Right ventricle myocardium superior (tissue), 1 donor: ENCODE data around the gene TRIM5. TPM values are rescaled to one million over a fixed set of nuclear protein-coding genes. Genes with fewer than 3 reads are reported as not detected.
A peak's percentile ranks its signal among the peaks of the same experiment; 100 is the strongest.
"Not testable (repeated sequence)": the region's sequence is repeated elsewhere in the genome, so short reads cannot be mapped to it uniquely, and the experiment has no call there.

Source experiments
- ATAC-seq: fragments of 200-7000 bp; cut with Tn5 transposase; one replicate; pipeline ENCODE4 v1.9.1; 2020; ENCODE audit warnings: mild to moderate bottlenecking; ENCODE audit not compliant: poor library complexity
- DNase-seq: peaks from one replicate; pipeline ENCODE4 v3.0.0-alpha.2; 2020
- intact Hi-C: fragments of 100-400 bp; cut with DNase I; formaldehyde crosslinking; loops from one replicate; pipeline ENCODE4 v1.11.2; 2022
- long read RNA-seq: library from polyadenylated mRNA; unstranded; transcript quantifications from one replicate; pipeline ENCODE4 v2.0.0, GENCODE V29; 2021
- total RNA-seq: library from RNA; stranded (reverse); fragmentation: NEBNext Ultra II Directional; extraction: Animal tissue kit (Norgen Biotek cat#: 25700); gene quantifications from one replicate; pipeline ENCODE4 v1.2.1, GENCODE V29; 2021
- donor health status: DM: no; HTN: yes; CAD: no; lungs with severe emphysema.

Gene TRIM5
- 8.1 TPM for total RNA-seq
- long read RNA-seq, transcript TRIM5-202 (8 exons, 2,991 nt) = major isoform, 8 of 20 reads
- long read RNA-seq, partial matches to known transcripts = 2 of 20 reads
- long read RNA-seq, other reads (novel, unspliced or antisense) = 9 of 20 reads

GRCh38 chr11:5684646-5685362 is at the start of gene TRIM5:
Gene TRIM5, minus strand, starts transcription at chr11:5685074. Its CDS starts 4,897 bp downstream, at chr11:5680177.
- ATAC-seq = peak; percentile 98
- DNase-seq = peak; percentile 90
- intact Hi-C loops = no loop called here

DNA sequence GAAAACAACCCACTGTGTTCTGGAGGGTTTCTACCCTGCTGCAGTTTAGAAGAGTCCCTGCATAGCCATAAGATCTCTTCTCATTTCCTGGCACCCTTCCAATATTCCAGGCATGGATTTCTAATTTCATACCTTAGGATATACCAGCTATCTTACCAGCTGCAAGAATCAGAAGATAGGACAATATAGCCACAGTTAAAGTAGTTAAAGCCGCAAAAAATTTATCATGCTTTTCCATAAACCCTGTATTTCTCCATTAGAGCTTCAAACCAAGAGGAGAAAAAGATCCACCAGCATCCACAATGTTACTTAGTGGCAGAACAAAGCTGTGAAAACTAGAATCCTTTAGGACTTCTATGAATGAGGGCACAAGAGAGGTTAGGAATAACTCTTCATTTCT is 42.8 kb upstream of the TRIM5 start:
- intact Hi-C loops = no loop called here
- ATAC-seq (no peak), DNase-seq (no peak)

- no peak for ATAC-seq
- intact Hi-C loops = no loop called here
- DNase-seq = no peak
Measured at GRCh38 chr11:5726351-5726750, 41.5 kb upstream of the TRIM5 start.

DNA sequence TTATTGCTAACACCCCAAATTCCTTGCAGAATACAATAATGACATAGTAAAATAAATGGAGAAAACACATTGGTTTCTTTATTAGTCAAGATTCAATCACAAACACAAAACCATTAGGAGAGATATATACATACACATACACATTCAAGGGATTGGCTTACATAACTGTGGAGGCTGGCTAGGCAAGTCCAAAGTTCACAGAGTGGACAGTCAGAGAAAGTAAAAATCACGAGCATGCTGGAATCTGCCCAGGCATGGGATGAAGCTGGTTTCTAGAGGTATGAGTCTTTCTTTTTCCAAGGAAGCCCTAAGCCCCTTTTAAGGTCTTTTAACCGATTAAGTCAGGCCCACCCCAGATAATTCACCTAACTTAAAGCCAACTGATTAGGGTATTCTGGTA is 37.7 kb upstream of the TRIM5 start:
- intact Hi-C loops = no loop called here
- ATAC-seq (no peak), DNase-seq (no peak)

GRCh38 chr11:5719703-5720495 is 35.0 kb upstream of the TRIM5 start:
- DNase-seq (no peak), ATAC-seq (no peak)
- intact Hi-C loops = no loop called here

DNA sequence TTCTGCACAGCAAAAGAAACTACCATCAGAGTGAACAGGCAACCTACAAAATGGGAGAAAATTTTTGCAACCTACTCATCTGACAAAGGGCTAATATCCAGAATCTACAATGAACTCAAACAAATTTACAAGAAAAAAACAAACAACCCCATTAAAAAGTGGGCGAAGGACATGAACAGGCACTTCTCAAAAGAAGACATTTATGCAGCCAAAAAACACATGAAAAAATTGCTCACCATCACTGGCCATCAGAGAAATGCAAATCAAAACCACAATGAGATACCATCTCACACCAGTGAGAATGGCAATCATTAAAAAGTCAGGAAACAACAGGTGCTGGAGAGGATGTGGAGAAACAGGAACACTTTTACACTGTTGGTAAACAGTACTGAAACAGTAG is 31.6 kb upstream of the TRIM5 start:
- intact Hi-C loops, ATAC-seq, DNase-seq: not testable (repeated sequence)

DNA sequence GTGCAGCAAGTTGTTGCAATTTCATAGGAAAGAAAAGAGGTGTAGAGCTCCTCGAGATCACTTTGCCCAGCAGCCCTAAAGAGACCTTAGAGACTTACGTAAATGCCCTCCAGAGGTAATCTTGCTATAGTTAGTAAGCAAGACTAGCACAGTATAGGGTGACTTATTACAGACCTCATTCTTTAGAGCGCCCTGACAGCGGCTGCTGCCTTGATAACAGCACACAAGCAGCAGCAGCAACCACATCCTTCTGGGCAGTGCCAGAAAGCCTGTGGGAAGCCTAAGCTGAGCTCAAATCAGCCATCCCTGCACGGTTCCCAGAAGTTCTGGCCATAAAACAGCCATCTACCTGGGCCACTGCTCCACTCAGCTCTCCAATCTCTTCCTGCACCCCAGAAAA is 28.8 kb upstream of the TRIM5 start:
- DNase-seq (no peak), ATAC-seq (no peak)
- intact Hi-C loops = no loop called here

GRCh38 chr11:5712507-5712906 is 27.6 kb upstream of the TRIM5 start:
- intact Hi-C loops = no loop called here
- no peak for DNase-seq
- ATAC-seq = no peak

DNA sequence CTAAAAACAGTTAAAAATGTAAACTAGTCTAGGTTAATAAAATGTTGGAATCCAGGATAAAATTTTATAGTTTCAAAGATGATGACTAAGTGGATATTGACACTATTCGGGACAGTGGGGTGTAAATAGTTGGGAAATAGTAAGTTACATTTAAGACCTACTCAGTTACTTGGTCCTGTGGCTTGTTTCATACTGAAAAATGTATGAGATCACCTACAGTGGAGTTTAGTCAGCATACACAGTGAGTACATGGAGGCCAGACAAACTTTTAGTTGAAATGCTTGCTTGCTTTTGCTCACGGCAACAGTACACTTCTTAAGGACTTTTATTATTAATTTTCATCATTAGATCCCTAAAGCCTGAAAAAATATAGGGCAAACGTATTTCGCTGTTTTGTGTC is 20.8 kb upstream of the TRIM5 start:
- ATAC-seq = no peak
- DNase-seq = no peak
- intact Hi-C loops = no loop called here

- ATAC-seq = no peak
- intact Hi-C loops = no loop called here
- no peak for DNase-seq
Measured at GRCh38 chr11:5703741-5704536, 19.1 kb upstream of the TRIM5 start.

GRCh38 chr11:5701055-5701577 is 16.2 kb upstream of the TRIM5 start:
- intact Hi-C loops = no loop called here
- no peak for DNase-seq
- ATAC-seq = no peak

- intact Hi-C loops = no loop called here
- DNase-seq (no peak), ATAC-seq (no peak)
Measured at GRCh38 chr11:5700421-5701054, 15.7 kb upstream of the TRIM5 start.

GRCh38 chr11:5698281-5698680 is 13.4 kb upstream of the TRIM5 start:
- DNase-seq (no peak), ATAC-seq (no peak)
- intact Hi-C loops = no loop called here

GRCh38 chr11:5696210-5696609 is 11.3 kb upstream of the TRIM5 start:
- ATAC-seq = no peak
- intact Hi-C loops = no loop called here
- no peak for DNase-seq

DNA sequence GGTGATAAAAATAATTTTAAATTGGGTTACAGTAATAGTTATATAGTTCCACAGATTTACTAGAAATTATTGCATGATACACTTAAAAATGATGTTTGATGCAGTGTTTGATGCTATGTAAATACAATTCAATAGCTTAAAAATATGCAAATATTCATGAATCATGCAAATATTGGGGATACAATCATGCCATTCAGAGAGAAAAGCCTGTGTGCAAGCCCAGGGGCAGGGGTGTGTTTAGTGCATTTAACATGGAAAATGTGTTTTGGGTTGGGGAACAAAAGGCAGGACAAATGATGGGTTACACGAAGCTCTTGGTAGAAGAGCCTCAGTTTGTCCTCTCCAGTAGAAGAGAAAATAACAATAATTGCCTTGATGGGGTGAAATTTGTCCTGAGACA is 10.7 kb upstream of the TRIM5 start:
- ATAC-seq = no peak
- intact Hi-C loops = no loop called here
- no peak for DNase-seq

DNA sequence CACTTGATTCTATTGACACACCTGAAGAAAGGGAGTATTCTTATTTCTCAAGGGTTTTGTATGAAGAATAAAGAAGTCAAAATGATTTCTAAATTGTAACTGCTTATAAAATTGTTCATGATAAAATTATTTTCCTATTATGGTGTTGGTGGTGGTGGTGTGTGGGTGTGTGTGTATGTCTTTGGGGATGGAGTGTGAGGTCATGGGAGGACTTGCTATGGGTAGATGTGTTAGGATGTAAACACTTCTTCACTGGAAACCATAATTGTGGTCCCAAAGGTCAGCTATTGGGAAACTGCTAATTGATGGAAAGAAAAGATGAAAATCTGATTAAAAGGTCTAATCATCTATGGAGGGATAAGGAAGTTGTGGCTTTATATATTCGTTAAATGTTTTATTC is 9.8 kb upstream of the TRIM5 start:
- no peak for DNase-seq
- intact Hi-C loops = no loop called here
- no peak for ATAC-seq

- intact Hi-C loops = no loop called here
- DNase-seq = no peak
- no peak for ATAC-seq
Measured at GRCh38 chr11:5691964-5692361, 7.1 kb upstream of the TRIM5 start.

- intact Hi-C loops, ATAC-seq: not testable (repeated sequence)
Measured at GRCh38 chr11:5691238-5691963, 6.5 kb upstream of the TRIM5 start.

More at GRCh38 chr11:5691238-5691963, 6.5 kb upstream of the TRIM5 start:
- DNase-seq = not testable (repeated sequence)
